WTC11 (cell line): ENCODE measurements around the gene COL27A1. TPM values are rescaled to one million over a fixed set of nuclear protein-coding genes. Genes with fewer than 3 reads are reported as not detected.

Source experiments
- ATAC-seq: fragments of 200-7000 bp; cut with Tn5 transposase; 2 replicates; pipeline ENCODE4 v1.10.0; 2021; ENCODE audit warnings: mild to moderate bottlenecking, moderate library complexity
- CTCF ChIA-PET: fragments of 300-600 bp; sonication (Branson Sonifier 250); formaldehyde crosslinking; loops from one replicate; lab custom pipeline; 2021; ENCODE audit warnings: antibody characterized with exemption; lab: Charles Lee
- POLR2A ChIA-PET: fragments of 350-600 bp; sonication (Branson Sonifier 250); formaldehyde crosslinking; loops from one replicate; lab custom pipeline; 2021; ENCODE audit warnings: antibody characterized with exemption; lab: Charles Lee
- DNase-seq: peaks from one replicate; pipeline ENCODE4 v3.0.0; 2021; ENCODE audit warnings: low spot score
- H3K27ac Mint-ChIP-seq: 2 replicates; pipeline ENCODE4 v1.8.0; 2021; ENCODE audit warnings: mixed read lengths
- H3K27me3 Mint-ChIP-seq: 2 replicates; pipeline ENCODE4 v1.8.0; 2021; ENCODE audit warnings: low read depth, mild to moderate bottlenecking, moderate library complexity, mixed read lengths
- H3K36me3 Mint-ChIP-seq: 2 replicates; pipeline ENCODE4 v1.8.0; 2021; ENCODE audit warnings: mixed read lengths
- H3K4me1 Mint-ChIP-seq: 2 replicates; pipeline ENCODE4 v1.8.0; 2022; ENCODE audit warnings: mixed read lengths
- H3K4me3 Mint-ChIP-seq: 2 replicates; pipeline ENCODE4 v1.8.0; 2021; ENCODE audit warnings: mild to moderate bottlenecking, moderate library complexity, mixed read lengths
- H3K9me3 Mint-ChIP-seq: 2 replicates; pipeline ENCODE4 v1.8.0; 2021; ENCODE audit warnings: mixed read lengths
- ESRRA ChIP-seq: sonication (generic); formaldehyde crosslinking; IDR thresholded peaks from 2 replicates; pipeline ENCODE4 v1.8.1; 2022; ENCODE audit warnings: mild to moderate bottlenecking, missing genetic modification reagents, borderline replicate concordance
- ETV6 ChIP-seq: sonication (generic); formaldehyde crosslinking; IDR thresholded peaks from 2 replicates; pipeline ENCODE4 v1.8.1; 2022; ENCODE audit warnings: mild to moderate bottlenecking, missing genetic modification reagents
- FOXJ3 ChIP-seq: sonication (generic); formaldehyde crosslinking; IDR thresholded peaks from 2 replicates; pipeline ENCODE4 v1.9.0; 2021; ENCODE audit warnings: missing genetic modification reagents, mild to moderate bottlenecking, borderline replicate concordance
- KAT7 ChIP-seq: sonication (generic); formaldehyde crosslinking; IDR thresholded peaks from 2 replicates; pipeline ENCODE4 v1.8.1; 2023; ENCODE audit warnings: missing genetic modification reagents, mild to moderate bottlenecking, borderline replicate concordance
- NR1H2 ChIP-seq: sonication (generic); formaldehyde crosslinking; IDR thresholded peaks from 2 replicates; pipeline ENCODE4 v1.9.0; 2021; ENCODE audit warnings: mild to moderate bottlenecking, moderate library complexity, missing genetic modification reagents
- PRRX2 ChIP-seq: fragments of 250-450 bp; sonication (Bioruptor Pico); IDR thresholded peaks from 2 replicates; pipeline ENCODE4 v1.8.0; 2021; ENCODE audit warnings: mild to moderate bottlenecking
- RORB ChIP-seq: fragments of 250-450 bp; sonication (Bioruptor Pico); IDR thresholded peaks from 2 replicates; pipeline ENCODE4 v1.9.0; 2021; ENCODE audit warnings: mild to moderate bottlenecking
- SMAD4 ChIP-seq: sonication (generic); formaldehyde crosslinking; IDR thresholded peaks from 2 replicates; pipeline ENCODE4 v1.8.0; 2022; ENCODE audit warnings: mild to moderate bottlenecking, missing genetic modification reagents
- ZNF121 ChIP-seq: sonication (generic); formaldehyde crosslinking; IDR thresholded peaks from 2 replicates; pipeline ENCODE4 v1.8.0; 2023; ENCODE audit warnings: missing genetic modification reagents
- ZNF263 ChIP-seq: sonication (generic); formaldehyde crosslinking; IDR thresholded peaks from 2 replicates; pipeline ENCODE4 v1.8.1; 2022; ENCODE audit warnings: low read depth, mild to moderate bottlenecking, moderate library complexity, missing genetic modification reagents
- total RNA-seq: library from RNA; stranded (reverse); gene quantifications from 3 replicates; pipeline ENCODE4 v1.2.3, GENCODE V29; 2021
- TF ChIP-seq, protein P1 (sequence below): sonication (generic); formaldehyde crosslinking; IDR thresholded peaks from 2 replicates; pipeline ENCODE4 v1.8.0; 2023; ENCODE audit warnings: missing genetic modification reagents, mild to moderate bottlenecking, borderline replicate concordance
- TF ChIP-seq, protein P2 (sequence below): sonication (generic); formaldehyde crosslinking; IDR thresholded peaks from 2 replicates; pipeline ENCODE4 v1.8.1; 2023; ENCODE audit warnings: mild to moderate bottlenecking, missing genetic modification reagents
- TF ChIP-seq, protein P3 (sequence below): sonication (generic); formaldehyde crosslinking; conservative IDR thresholded peaks from 2 replicates; pipeline ENCODE4 v1.8.1; 2022; ENCODE audit warnings: mild to moderate bottlenecking, missing genetic modification reagents
- TF ChIP-seq, protein P4 (sequence below): fragments of 250-450 bp; sonication (Bioruptor Pico); conservative IDR thresholded peaks from 2 replicates; pipeline ENCODE4 v1.9.0; 2021; ENCODE audit warnings: mild to moderate bottlenecking
- TF ChIP-seq, protein P5 (sequence below): sonication (generic); formaldehyde crosslinking; IDR thresholded peaks from 2 replicates; pipeline ENCODE4 v1.8.1; 2023; ENCODE audit warnings: mild to moderate bottlenecking, missing genetic modification reagents, borderline replicate concordance
- TF ChIP-seq, protein P6 (sequence below): sonication (generic); formaldehyde crosslinking; IDR thresholded peaks from 2 replicates; pipeline ENCODE4 v1.8.0; 2022; ENCODE audit warnings: mild to moderate bottlenecking, missing genetic modification reagents
- TF ChIP-seq, protein P7 (sequence below): sonication (generic); formaldehyde crosslinking; IDR thresholded peaks from 2 replicates; pipeline ENCODE4 v1.8.1; 2022; ENCODE audit warnings: mild to moderate bottlenecking, missing genetic modification reagents, moderate library complexity, borderline replicate concordance
- TF ChIP-seq, protein P8 (sequence below): sonication (generic); formaldehyde crosslinking; IDR thresholded peaks from 2 replicates; pipeline ENCODE4 v1.8.0; 2022; ENCODE audit warnings: mild to moderate bottlenecking, missing genetic modification reagents
- TF ChIP-seq, protein P9 (sequence below): fragments of 250-450 bp; sonication (Bioruptor Pico); IDR thresholded peaks from 2 replicates; pipeline ENCODE4 v1.9.0; 2021; ENCODE audit warnings: mild to moderate bottlenecking

COL27A1 gene
- total RNA-seq, 1 experiment from 2014 or later: 47.5 TPM

DNA sequence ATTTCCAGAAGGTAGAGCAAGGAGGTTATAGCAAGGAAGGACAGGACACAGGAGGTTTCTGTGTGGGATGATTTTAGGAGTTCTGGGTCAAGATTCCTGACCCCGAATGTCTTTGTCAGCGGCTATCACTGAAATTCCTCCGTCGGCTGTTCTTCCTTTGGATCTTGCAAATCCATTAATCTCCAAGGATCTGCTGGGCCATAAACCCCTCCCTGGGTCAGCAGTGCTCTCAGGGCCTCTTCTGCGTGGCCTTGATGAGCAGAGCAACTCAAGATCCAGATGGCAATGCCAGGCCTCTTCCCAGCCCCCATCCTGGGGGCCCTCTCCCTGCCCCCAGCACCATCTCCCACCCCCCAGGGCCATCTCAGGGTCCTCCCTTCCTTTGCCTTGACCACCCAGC is 16.3 kb upstream of the COL27A1 start (continued):
- TF ChIP-seq, protein P1, sequence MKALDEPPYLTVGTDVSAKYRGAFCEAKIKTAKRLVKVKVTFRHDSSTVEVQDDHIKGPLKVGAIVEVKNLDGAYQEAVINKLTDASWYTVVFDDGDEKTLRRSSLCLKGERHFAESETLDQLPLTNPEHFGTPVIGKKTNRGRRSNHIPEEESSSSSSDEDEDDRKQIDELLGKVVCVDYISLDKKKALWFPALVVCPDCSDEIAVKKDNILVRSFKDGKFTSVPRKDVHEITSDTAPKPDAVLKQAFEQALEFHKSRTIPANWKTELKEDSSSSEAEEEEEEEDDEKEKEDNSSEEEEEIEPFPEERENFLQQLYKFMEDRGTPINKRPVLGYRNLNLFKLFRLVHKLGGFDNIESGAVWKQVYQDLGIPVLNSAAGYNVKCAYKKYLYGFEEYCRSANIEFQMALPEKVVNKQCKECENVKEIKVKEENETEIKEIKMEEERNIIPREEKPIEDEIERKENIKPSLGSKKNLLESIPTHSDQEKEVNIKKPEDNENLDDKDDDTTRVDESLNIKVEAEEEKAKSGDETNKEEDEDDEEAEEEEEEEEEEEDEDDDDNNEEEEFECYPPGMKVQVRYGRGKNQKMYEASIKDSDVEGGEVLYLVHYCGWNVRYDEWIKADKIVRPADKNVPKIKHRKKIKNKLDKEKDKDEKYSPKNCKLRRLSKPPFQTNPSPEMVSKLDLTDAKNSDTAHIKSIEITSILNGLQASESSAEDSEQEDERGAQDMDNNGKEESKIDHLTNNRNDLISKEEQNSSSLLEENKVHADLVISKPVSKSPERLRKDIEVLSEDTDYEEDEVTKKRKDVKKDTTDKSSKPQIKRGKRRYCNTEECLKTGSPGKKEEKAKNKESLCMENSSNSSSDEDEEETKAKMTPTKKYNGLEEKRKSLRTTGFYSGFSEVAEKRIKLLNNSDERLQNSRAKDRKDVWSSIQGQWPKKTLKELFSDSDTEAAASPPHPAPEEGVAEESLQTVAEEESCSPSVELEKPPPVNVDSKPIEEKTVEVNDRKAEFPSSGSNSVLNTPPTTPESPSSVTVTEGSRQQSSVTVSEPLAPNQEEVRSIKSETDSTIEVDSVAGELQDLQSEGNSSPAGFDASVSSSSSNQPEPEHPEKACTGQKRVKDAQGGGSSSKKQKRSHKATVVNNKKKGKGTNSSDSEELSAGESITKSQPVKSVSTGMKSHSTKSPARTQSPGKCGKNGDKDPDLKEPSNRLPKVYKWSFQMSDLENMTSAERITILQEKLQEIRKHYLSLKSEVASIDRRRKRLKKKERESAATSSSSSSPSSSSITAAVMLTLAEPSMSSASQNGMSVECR (CRISPR knock-in tag): no peak
- TF ChIP-seq ESRRA (no peak), ZNF121 (CRISPR knock-in tag) (no peak), ETV6 (CRISPR knock-in tag) (no peak)
- TF ChIP-seq, protein P2, sequence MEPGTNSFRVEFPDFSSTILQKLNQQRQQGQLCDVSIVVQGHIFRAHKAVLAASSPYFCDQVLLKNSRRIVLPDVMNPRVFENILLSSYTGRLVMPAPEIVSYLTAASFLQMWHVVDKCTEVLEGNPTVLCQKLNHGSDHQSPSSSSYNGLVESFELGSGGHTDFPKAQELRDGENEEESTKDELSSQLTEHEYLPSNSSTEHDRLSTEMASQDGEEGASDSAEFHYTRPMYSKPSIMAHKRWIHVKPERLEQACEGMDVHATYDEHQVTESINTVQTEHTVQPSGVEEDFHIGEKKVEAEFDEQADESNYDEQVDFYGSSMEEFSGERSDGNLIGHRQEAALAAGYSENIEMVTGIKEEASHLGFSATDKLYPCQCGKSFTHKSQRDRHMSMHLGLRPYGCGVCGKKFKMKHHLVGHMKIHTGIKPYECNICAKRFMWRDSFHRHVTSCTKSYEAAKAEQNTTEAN (CRISPR knock-in tag): no peak
- TF ChIP-seq, protein P3, sequence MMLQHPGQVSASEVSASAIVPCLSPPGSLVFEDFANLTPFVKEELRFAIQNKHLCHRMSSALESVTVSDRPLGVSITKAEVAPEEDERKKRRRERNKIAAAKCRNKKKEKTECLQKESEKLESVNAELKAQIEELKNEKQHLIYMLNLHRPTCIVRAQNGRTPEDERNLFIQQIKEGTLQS: no peak

DNA sequence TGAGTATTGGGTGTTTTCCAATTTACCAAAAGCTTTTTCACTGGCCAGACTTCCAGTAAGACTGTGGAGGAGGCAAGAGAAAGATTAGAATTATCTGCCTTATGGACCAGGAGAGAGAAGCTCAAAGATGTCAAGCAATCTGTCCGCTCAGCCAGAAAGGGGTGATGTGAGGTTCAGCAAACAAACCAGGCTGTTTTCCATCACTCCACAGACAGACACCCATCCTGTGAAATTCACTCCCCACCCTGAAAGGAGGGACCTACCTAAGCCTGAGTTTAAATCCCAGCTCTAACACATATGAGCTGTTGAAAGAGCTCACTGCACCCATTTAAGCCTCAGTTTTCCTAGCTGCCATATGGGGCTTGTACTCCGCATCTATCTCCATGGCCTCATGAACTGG is 14.9 kb upstream of the COL27A1 start:
- Mint-ChIP-seq H3K27ac (no peak overlapping the region), H3K4me1 (no peaks in the 10 kb centered on the region), H3K36me3 (no peaks in the 10 kb centered on the region), H3K9me3 (peaks cover 6% of the 10 kb centered on the region; the same call in 1 of the 2 replicates), H3K4me3 (no peak overlapping the region), H3K27me3 (peaks cover 64% of the 10 kb centered on the region)
- CTCF ChIA-PET: interaction anchor here (0.7 to 3.0 kb wide), 5 partner anchors 15 to 150 kb away, joined by 3 to 21 read pairs (median 4); partner anchors contain the start of gene COL27A1
- DNase-seq (no peak), ATAC-seq (no peak)
- POLR2A ChIA-PET: no interaction called here
- TF ChIP-seq RORB (CRISPR knock-in tag): no peak
- TF ChIP-seq, protein P4, sequence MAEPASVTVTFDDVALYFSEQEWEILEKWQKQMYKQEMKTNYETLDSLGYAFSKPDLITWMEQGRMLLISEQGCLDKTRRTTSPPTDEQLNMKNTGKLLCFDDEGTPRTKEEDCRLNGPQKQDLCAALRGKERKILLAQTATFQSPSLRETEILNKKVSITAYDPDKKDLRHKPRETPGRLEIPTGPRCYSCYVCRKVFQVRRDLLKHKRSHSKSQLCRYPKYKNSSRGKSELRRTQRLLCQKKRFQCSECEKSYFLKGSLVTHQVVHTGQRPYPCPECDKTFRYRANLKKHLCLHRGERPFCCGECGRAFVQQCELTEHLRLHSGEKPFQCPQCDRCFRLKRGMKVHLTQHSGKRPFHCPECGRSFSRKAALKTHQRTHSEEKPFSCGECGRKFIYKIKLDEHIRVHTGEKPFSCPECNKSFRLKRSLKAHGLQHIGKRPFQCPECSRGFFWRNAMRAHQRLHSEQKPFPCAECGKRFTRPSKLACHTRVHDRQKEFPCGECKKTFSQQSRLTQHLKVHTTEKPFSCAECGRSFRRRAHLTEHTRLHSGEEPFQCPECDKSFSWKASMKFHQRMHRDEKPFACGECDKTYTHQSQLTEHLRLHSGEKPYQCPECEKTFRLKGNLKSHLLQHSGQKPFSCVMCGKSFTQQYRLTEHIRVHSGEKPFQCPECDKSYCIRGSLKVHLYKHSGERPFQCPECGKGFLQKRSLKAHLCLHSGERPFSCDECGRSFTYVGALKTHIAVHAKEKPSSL (CRISPR knock-in tag): no peak
- no peak for TF ChIP-seq PRRX2 (CRISPR knock-in tag)
- TF ChIP-seq, protein P5, sequence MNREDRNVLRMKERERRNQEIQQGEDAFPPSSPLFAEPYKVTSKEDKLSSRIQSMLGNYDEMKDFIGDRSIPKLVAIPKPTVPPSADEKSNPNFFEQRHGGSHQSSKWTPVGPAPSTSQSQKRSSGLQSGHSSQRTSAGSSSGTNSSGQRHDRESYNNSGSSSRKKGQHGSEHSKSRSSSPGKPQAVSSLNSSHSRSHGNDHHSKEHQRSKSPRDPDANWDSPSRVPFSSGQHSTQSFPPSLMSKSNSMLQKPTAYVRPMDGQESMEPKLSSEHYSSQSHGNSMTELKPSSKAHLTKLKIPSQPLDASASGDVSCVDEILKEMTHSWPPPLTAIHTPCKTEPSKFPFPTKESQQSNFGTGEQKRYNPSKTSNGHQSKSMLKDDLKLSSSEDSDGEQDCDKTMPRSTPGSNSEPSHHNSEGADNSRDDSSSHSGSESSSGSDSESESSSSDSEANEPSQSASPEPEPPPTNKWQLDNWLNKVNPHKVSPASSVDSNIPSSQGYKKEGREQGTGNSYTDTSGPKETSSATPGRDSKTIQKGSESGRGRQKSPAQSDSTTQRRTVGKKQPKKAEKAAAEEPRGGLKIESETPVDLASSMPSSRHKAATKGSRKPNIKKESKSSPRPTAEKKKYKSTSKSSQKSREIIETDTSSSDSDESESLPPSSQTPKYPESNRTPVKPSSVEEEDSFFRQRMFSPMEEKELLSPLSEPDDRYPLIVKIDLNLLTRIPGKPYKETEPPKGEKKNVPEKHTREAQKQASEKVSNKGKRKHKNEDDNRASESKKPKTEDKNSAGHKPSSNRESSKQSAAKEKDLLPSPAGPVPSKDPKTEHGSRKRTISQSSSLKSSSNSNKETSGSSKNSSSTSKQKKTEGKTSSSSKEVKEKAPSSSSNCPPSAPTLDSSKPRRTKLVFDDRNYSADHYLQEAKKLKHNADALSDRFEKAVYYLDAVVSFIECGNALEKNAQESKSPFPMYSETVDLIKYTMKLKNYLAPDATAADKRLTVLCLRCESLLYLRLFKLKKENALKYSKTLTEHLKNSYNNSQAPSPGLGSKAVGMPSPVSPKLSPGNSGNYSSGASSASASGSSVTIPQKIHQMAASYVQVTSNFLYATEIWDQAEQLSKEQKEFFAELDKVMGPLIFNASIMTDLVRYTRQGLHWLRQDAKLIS: no peak
- TF ChIP-seq FOXJ3 (CRISPR knock-in tag): no peak
- TF ChIP-seq ZNF263 (CRISPR knock-in tag): no peak
- no peak for TF ChIP-seq NR1H2
- TF ChIP-seq SMAD4: no peak
- TF ChIP-seq, protein P6, sequence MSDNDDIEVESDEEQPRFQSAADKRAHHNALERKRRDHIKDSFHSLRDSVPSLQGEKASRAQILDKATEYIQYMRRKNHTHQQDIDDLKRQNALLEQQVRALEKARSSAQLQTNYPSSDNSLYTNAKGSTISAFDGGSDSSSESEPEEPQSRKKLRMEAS (CRISPR knock-in tag): no peak
- TF ChIP-seq, protein P7, sequence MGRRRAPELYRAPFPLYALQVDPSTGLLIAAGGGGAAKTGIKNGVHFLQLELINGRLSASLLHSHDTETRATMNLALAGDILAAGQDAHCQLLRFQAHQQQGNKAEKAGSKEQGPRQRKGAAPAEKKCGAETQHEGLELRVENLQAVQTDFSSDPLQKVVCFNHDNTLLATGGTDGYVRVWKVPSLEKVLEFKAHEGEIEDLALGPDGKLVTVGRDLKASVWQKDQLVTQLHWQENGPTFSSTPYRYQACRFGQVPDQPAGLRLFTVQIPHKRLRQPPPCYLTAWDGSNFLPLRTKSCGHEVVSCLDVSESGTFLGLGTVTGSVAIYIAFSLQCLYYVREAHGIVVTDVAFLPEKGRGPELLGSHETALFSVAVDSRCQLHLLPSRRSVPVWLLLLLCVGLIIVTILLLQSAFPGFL (CRISPR knock-in tag): no peak
- TF ChIP-seq, protein P8, sequence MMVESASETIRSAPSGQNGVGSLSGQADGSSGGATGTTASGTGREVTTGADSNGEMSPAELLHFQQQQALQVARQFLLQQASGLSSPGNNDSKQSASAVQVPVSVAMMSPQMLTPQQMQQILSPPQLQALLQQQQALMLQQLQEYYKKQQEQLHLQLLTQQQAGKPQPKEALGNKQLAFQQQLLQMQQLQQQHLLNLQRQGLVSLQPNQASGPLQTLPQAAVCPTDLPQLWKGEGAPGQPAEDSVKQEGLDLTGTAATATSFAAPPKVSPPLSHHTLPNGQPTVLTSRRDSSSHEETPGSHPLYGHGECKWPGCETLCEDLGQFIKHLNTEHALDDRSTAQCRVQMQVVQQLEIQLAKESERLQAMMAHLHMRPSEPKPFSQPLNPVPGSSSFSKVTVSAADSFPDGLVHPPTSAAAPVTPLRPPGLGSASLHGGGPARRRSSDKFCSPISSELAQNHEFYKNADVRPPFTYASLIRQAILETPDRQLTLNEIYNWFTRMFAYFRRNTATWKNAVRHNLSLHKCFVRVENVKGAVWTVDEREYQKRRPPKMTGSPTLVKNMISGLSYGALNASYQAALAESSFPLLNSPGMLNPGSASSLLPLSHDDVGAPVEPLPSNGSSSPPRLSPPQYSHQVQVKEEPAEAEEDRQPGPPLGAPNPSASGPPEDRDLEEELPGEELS (CRISPR knock-in tag): no peak
- TF ChIP-seq KAT7: no peak
- TF ChIP-seq, protein P9, sequence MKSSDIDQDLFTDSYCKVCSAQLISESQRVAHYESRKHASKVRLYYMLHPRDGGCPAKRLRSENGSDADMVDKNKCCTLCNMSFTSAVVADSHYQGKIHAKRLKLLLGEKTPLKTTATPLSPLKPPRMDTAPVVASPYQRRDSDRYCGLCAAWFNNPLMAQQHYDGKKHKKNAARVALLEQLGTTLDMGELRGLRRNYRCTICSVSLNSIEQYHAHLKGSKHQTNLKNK: no peak
